Measurements from ENCODE around the gene PDE12. TPM values are rescaled to one million over a fixed set of nuclear protein-coding genes. Genes with fewer than 3 reads are reported as not detected.

The PDE12 gene
- total and polyA plus RNA-seq, 2 of the 13 experiments (the other 11 are each of a cell fraction or from before 2014, with no cell fraction given): 9.0 to 17.8 TPM

DNA sequence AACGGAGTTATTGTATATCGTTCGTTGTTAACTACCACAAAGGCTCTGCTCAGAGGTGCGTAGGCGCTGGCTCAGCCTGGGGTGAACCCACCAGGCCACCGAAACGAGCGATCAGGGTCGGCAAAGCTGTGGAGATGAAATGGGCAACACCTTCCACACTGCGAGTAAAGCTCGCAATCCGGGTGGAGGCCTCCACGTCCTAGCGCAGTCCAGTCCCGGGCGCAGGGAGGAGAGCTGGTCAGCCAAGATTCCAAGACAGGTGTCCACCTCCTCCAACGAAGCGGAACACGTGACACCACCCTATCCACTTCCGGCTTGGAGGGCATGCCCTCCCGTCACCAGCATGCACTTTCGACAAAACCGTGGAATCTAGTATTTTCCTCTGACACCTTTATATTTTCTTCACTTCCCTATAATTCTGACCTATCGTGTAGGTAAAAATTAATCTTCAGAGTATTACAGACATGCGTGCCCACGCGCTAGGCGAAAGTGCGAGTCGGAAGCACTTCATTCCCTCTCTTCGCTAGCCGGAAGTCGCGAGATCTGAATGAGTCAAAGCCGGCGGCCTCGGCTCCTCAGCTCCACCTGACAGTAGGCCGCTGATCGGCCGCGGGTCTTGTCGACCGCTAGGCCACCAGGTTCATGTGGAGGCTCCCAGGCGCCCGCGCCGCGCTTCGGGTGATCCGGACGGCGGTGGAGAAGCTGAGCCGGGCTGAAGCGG is at the start of gene PDE12 (continued):
- TF ChIP-seq, protein P1, sequence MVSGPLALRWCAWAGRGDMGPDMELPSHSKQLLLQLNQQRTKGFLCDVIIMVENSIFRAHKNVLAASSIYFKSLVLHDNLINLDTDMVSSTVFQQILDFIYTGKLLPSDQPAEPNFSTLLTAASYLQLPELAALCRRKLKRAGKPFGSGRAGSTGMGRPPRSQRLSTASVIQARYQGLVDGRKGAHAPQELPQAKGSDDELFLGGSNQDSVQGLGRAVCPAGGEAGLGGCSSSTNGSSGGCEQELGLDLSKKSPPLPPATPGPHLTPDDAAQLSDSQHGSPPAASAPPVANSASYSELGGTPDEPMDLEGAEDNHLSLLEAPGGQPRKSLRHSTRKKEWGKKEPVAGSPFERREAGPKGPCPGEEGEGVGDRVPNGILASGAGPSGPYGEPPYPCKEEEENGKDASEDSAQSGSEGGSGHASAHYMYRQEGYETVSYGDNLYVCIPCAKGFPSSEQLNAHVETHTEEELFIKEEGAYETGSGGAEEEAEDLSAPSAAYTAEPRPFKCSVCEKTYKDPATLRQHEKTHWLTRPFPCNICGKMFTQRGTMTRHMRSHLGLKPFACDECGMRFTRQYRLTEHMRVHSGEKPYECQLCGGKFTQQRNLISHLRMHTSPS (CRISPR knock-in tag; IDR thresholded peaks at IDR 0.05; ENCODE audit: low read depth): peak; percentile 49; the same call in 1 of the 2 replicates

DNA sequence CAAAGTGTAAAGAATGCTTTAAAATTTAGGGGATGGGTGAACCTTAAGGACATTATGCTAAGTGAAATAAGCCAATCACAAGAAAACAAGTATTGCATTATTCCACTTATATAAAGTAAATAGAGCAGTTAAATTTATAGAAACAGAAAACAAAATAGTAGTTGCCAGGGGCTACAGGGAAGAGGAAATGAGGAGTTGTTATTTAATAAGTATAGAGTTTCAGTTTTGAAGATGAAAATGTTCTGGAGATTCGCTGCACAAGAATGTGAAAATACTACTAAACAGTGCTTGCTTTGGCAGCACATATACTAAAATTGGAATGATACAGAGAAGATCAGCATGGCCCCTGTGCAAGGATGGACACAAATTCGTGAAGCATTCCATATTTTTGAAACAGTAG is 43.9 kb upstream of the PDE12 start:
- ChIA-PET CTCF (ENCODE audit: low intra/inter-chr PET ratio, low total read pairs) (no interaction called here), POLR2A (no interaction called here)
- no peak overlapping the region for H3K4me3 ChIP-seq (replicated peaks in 1 of 3; ENCODE audit: insufficient read depth in 1 of 3, low read depth in 2 of 3, low read length in 3 of 3)
- FAIRE-seq (no peak), ATAC-seq (no peak), DNase-seq (ENCODE audit: low spot score) (no peak)
- H3K79me2 ChIP-seq (ENCODE audit: insufficient read depth, low read length): no peaks in the 10 kb centered on the region
- TF ChIP-seq ZNF331 (CRISPR knock-in tag; IDR thresholded peaks at IDR 0.05): no peak
- no peaks in the 10 kb centered on the region for H3K36me3 ChIP-seq (replicated peaks in 1 of 2; ENCODE audit: control insufficient read depth in 1 of 2, insufficient read depth in 2 of 2, low read length in 2 of 2)
- no TSS peak for BruUV-seq (replicated peaks)
- H3K4me1 ChIP-seq (ENCODE audit: insufficient read depth, low read length): no peaks in the 10 kb centered on the region
- H3K9me3 ChIP-seq (ENCODE audit: low read length): no peaks in the 10 kb centered on the region
- 44% methylated on average over 2 of the region's 2 CpGs for WGBS (ENCODE audit: low lambda C conversion rate)
- intact Hi-C loops (cut with micrococcal nuclease; ENCODE audit: unreplicated experiment) (no loop called here), in situ Hi-C loops (cut with HindIII; ENCODE audit: extremely low pct_ligation_motif_present, low pct_unique_long_range_greater_than_20kb) (no loop called here)
- no peak overlapping the region for H3K9ac ChIP-seq (ENCODE audit: insufficient read depth, low read depth, low read length)
- H4K20me1 ChIP-seq (ENCODE audit: insufficient read depth, low read length): no peaks in the 10 kb centered on the region
- H2AFZ ChIP-seq (ENCODE audit: low read length): no peak overlapping the region
- H3K4me2 ChIP-seq (ENCODE audit: low read depth, low read length): no peak overlapping the region
- H3K27me3 ChIP-seq (ENCODE audit: control insufficient read depth in 1 of 2, insufficient read depth in 2 of 2, low read length in 2 of 2): no peaks in the 10 kb centered on the region; a peak in 1 of 5 replicates
- H3K27ac ChIP-seq (ENCODE audit: extremely low read length, insufficient read depth, low read length): no peak overlapping the region

DNA sequence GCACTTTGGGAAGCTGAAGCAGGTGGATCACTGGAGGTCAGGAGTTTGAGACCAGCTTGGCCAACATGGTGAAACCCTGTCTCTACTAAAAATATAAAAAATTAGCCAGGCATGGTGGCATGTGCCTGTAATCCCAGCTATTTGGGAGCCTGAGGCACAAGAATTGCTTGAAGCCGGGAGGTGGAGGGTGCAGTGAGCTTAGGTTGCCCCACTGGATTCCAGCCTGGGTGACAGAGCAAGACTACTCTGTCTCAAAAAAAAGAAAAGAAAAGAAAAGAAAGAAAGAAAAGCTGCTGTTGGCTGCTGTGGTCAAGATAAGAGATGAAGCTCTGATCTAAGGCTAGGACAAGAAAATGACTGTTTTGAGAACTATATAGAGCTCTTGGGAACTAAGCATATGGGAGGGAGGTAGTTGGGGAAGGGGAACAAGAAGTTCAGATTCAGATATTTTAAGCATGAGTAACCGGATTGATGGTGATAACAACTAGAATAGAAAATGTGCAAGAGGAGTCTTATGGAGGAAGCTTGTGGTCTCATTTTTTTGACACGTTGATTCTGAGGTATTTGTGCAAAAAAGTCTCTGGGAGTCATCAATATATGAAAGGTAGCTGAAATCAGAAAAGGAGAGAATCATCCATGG is 37.7 kb upstream of the PDE12 start:
- no peaks in the 10 kb centered on the region for H3K79me2 ChIP-seq (ENCODE audit: insufficient read depth, low read length)
- no peak overlapping the region for H3K27ac ChIP-seq (ENCODE audit: extremely low read length, insufficient read depth, low read length)
- intact Hi-C loops (cut with micrococcal nuclease; ENCODE audit: unreplicated experiment) (no loop called here), in situ Hi-C loops (cut with HindIII; ENCODE audit: extremely low pct_ligation_motif_present, low pct_unique_long_range_greater_than_20kb) (no loop called here)
- BruUV-seq (replicated peaks): no TSS peak
- ATAC-seq (no peak), FAIRE-seq (no peak), DNase-seq (ENCODE audit: low spot score) (no peak)
- H3K36me3 ChIP-seq (replicated peaks in 1 of 2; ENCODE audit: control insufficient read depth in 1 of 2, insufficient read depth in 2 of 2, low read length in 2 of 2): no peaks in the 10 kb centered on the region
- H3K4me3 ChIP-seq (replicated peaks in 1 of 3; ENCODE audit: insufficient read depth in 1 of 3, low read depth in 2 of 3, low read length in 3 of 3): no peak overlapping the region
- H3K4me1 ChIP-seq (ENCODE audit: insufficient read depth, low read length): no peaks in the 10 kb centered on the region
- TF ChIP-seq RBM39 (IDR thresholded peaks at IDR 0.05; ENCODE audit: low read depth, low read length, poor library complexity, severe bottlenecking): no peak
- TF ChIP-seq ZNF510 (CRISPR knock-in tag; IDR thresholded peaks at IDR 0.05; ENCODE audit: low read depth): no peak
- TF ChIP-seq, protein P2, sequence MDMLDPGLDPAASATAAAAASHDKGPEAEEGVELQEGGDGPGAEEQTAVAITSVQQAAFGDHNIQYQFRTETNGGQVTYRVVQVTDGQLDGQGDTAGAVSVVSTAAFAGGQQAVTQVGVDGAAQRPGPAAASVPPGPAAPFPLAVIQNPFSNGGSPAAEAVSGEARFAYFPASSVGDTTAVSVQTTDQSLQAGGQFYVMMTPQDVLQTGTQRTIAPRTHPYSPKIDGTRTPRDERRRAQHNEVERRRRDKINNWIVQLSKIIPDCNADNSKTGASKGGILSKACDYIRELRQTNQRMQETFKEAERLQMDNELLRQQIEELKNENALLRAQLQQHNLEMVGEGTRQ (IDR thresholded peaks at IDR 0.05; ENCODE audit: low read depth, low read length): no peak
- TF ChIP-seq, protein P2 (CRISPR knock-in tag; IDR thresholded peaks at IDR 0.05; ENCODE audit: borderline replicate concordance): no peak
- no peak for TF ChIP-seq NFYB (CRISPR knock-in tag; IDR thresholded peaks at IDR 0.05)
- POLR2A ChIA-PET: no interaction called here
- no peaks in the 10 kb centered on the region for H3K27me3 ChIP-seq (ENCODE audit: control insufficient read depth in 1 of 2, insufficient read depth in 2 of 2, low read length in 2 of 2)
- CTCF ChIA-PET (ENCODE audit: low intra/inter-chr PET ratio, low total read pairs): no interaction called here
- no peaks in the 10 kb centered on the region for H4K20me1 ChIP-seq (ENCODE audit: insufficient read depth, low read length)
- H2AFZ ChIP-seq (ENCODE audit: low read length): no peak overlapping the region
- no peak overlapping the region for H3K4me2 ChIP-seq (ENCODE audit: low read depth, low read length)
- H3K9ac ChIP-seq (ENCODE audit: insufficient read depth, low read depth, low read length): no peak overlapping the region
- WGBS (ENCODE audit: low lambda C conversion rate): 21% methylated on average over 3 of the region's 3 CpGs
- no peaks in the 10 kb centered on the region for H3K9me3 ChIP-seq (ENCODE audit: low read length)

All from HepG2 (cell line).